Stimulated activated CD8-positive, alpha-beta memory T cell treated with anti-CD3 and anti-CD28 coated beads, Interleukin-12 subunit alpha, Interleukin-12 subunit beta, amount 100 ng/mL, for 1 hour (primary cell): ENCODE data around the gene UBQLN1.
A peak's percentile ranks its signal among the peaks of the same experiment; 100 is the strongest.
"Not testable (repeated sequence)": the region's sequence is repeated elsewhere in the genome, so short reads cannot be mapped to it uniquely, and the experiment has no call there.

ENCODE experiments used
- DNase-seq: peaks from one replicate; pipeline ENCODE4 v3.0.0-alpha.2; 2020; ENCODE audit warnings: low read depth

UBQLN1 gene

GRCh38 chr9:83707768-83708514, at the start of gene UBQLN1:
UBQLN1 (minus strand) TSS chr9:83707958; CDS start chr9:83707679, 279 bp downstream.
- DNase-seq, result peak; percentile 87

GRCh38 chr9:83754383-83754977, 46.7 kb upstream of the UBQLN1 start:
- DNase-seq, result no peak

- DNase-seq, result no peak
Observed at GRCh38 chr9:83749706-83750105, 41.9 kb upstream of the UBQLN1 start.

- no peak for DNase-seq
Observed at GRCh38 chr9:83744206-83744605, 36.4 kb upstream of the UBQLN1 start.

- DNase-seq, result no peak
Observed at GRCh38 chr9:83733739-83734138, 26.0 kb upstream of the UBQLN1 start.

- DNase-seq, result not testable (repeated sequence)
Observed at GRCh38 chr9:83728591-83729368, 21.0 kb upstream of the UBQLN1 start.

- DNase-seq, result no peak
Observed at GRCh38 chr9:83724436-83724835, 16.7 kb upstream of the UBQLN1 start.

- no peak for DNase-seq
Observed at GRCh38 chr9:83722726-83723495, 15.2 kb upstream of the UBQLN1 start.

- no peak for DNase-seq
Observed at GRCh38 chr9:83721509-83721908, 13.8 kb upstream of the UBQLN1 start.

- DNase-seq, result no peak
Observed at GRCh38 chr9:83715794-83716193, 8.0 kb upstream of the UBQLN1 start.

GRCh38 chr9:83715221-83715620, 7.5 kb upstream of the UBQLN1 start:
- no peak for DNase-seq

- no peak for DNase-seq
Observed at GRCh38 chr9:83714329-83714728, 6.6 kb upstream of the UBQLN1 start.

GRCh38 chr9:83708515-83709158, 879 bp upstream of the UBQLN1 start:
- DNase-seq, result peak; percentile 28

GRCh38 chr9:83707518-83707767, 315 bp downstream of the UBQLN1 start:
- peak; percentile 67 for DNase-seq

- peak; percentile 43 for DNase-seq
Observed at GRCh38 chr9:83706676-83707517, 861 bp downstream of the UBQLN1 start.

GRCh38 chr9:83705219-83705651, 2.5 kb downstream of the UBQLN1 start:
- DNase-seq, result not testable (repeated sequence)

- no peak for DNase-seq
Observed at GRCh38 chr9:83701769-83702168, 6.0 kb downstream of the UBQLN1 start.

GRCh38 chr9:83701286-83701685, 6.5 kb downstream of the UBQLN1 start:
- no peak for DNase-seq

- no peak for DNase-seq
Observed at GRCh38 chr9:83699615-83700014, 8.1 kb downstream of the UBQLN1 start.

- no peak for DNase-seq
Observed at GRCh38 chr9:83698976-83699585, 8.7 kb downstream of the UBQLN1 start.

- DNase-seq, result no peak
Observed at GRCh38 chr9:83691492-83691891, 16.3 kb downstream of the UBQLN1 start.
